Fibroblast of peridontal ligament (primary cell): ENCODE measurements around the gene HEPHL1.
"Not testable (repeated sequence)": the region's sequence is repeated elsewhere in the genome, so short reads cannot be mapped to it uniquely, and the experiment has no call there.

ENCODE experiments used
- DNase-seq: peaks from one replicate; pipeline ENCODE4 v3.0.0-alpha.2; 2010; ENCODE audit errors: extremely low read depth

Gene HEPHL1

DNA sequence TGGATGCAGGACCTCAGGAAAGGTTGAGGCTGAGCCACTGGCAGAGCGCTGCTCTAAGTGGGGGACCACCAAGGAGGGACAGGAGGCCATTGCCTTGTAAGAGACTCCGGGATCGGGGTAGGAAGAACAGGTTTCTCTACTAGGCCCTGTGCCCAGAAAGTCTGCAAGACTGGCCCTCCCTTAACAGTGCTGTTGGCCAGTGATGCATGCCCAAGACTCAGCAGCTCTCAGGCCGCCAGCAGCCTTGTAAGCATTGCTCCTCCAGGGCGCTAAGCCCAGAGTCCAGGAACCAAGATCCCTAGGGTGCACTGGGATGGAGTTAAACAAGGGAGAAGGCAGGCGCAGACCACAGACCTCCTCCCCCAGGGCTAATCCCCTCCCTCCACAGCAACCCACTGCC is 68.2 kb downstream of the HEPHL1 start:
- DNase-seq, result no peak

DNA sequence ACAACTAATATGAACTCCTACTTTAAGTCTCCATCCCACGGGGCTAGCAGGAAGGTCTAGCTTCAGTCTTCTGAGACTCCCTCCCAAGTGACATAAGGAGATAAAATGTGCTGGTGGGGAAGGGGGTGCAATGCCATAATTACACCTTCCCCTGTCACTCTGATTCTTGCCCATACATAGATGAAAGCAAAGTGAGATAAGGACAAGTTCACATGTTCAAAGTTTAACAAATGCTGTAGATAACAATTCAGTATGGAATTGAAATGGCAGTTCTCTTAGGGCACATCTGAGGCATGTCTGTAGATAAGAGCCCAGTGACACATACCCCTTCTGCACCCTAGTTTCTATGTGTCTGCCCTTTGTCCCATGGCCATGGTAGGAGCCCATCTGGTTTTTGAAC is 69.2 kb downstream of the HEPHL1 start:
- DNase-seq, result no peak

DNA sequence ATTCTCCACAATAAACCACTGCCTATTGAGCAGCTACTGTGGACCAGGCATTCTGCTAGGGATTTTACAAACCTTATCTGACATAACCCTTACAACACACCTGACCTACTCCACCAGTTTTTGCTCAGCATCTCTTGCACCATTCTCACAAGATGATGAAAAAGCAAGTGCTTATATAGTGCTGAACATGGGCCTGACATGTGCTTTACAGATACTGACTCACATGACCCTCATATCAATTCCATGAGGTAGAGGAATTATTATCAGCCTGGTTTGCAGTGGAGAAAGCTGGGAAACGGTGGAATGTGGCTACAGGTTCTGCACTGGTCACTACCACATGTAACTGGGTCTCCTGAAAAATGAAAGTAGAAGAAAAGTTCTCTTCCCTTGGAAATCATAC is 69.9 kb downstream of the HEPHL1 start:
- DNase-seq, result no peak

DNA sequence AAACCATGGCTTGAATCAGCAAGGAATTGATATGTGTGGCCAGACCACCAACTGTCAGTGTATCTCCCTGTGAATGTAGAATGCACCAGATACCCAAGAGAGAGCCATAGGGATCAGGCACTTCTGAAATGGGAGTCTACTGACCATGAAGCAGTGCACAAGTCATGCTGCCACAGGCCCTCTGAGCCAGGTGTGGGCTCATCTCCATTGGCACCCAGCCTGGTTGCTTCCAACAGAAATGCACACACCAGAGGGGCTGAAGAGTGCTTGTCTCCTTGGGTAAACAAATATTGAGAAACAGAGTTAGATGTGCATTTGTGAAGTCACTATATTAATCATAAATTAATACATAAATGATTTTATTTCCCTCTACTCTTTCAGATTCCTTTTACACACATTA is 79.1 kb downstream of the HEPHL1 start:
- no peak for DNase-seq

DNA sequence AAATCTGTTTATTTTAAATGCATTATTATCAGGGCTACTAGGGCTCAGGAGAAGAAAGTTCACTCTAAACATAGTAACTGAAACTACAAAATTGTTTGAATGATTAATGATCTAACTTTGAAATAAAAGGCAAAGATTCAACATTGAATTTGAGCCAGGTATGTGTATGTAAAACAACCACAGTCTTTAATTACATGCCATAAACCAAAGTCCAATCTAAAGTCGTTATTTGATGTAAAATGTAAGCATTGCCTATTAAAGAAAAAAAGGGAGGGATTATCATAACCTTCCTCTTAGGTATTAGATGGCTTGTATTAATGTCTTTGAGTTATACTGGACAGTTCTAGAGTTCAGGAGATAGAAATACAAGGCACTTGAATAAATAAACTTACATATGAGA is 82.3 kb downstream of the HEPHL1 start:
- no peak for DNase-seq

DNA sequence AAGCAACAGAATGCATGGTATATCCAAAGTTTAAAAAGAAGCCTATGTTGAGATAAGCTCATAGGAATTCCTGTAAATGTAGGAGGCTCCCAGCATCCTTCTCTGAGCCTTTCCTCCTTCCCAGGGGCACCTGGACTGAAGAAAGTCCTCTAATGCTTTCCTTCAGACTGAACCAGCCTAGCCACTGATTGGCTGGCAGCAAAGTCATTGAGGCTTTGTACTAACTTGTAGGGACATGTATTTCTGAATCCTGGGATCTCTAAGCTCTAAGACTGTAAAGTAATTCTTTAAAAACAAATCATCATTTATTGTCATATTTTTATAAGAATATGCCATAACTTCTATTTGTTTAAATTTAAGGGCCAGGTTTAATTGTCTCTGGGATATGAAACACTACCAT is 83.6 kb downstream of the HEPHL1 start:
- DNase-seq, result no peak

DNA sequence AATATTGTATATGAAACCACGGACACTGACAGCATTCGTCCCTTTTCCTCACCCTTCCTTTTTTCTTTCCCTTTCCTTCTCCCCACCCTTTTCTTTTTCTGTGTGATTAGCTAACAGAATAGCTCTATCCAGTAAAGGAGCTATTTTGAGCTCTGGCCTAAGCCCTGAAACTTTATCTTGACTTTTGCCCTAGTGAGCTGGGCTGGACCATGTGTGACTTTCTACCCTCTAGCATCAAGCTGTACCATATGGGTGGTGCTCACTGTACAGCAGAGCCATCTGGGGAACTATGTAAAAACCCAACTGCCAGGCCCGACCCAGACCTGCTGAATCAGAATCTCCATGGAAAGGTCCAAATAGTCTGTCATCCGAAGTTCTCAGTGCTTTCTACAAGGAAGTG is 85.6 kb downstream of the HEPHL1 start:
- peak; percentile 22 for DNase-seq

DNA sequence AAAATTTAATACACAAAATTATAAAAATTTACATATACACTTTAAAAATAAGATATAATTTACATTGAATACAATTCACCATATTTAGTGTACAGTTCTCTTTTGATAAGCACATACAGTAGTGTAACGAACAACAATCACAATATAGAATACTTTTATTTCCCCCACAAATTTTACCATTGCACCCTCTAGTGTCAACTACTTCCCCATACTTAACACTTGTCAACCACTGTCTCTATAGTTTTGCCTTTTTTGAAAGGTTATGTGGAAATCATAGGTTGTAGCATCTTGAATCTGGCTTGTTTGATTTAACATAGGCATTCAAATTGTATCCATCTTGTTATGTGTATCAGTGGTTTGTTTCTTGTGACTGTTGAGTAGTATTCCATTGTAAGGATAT is 86.2 kb downstream of the HEPHL1 start:
- DNase-seq, result no peak

DNA sequence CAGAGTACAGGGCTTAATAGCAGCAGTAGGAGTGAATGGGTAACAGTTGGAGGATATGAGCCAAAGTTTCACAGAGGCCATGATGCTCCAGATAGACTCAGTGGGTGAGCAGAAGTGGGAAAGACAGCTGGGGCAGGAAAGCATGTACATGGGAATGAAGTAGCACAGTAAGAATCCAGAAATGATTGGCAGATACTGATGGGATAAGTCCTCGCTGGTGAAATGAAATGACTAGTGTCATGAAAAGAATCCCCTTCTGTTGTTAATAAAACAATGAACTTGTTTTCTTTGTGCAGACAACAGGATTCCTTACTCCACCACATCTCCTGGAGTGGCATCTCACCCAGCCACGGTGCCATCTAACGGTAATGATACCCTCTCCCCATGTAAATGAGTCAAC is 90.1 kb downstream of the HEPHL1 start:
- no peak for DNase-seq

DNA sequence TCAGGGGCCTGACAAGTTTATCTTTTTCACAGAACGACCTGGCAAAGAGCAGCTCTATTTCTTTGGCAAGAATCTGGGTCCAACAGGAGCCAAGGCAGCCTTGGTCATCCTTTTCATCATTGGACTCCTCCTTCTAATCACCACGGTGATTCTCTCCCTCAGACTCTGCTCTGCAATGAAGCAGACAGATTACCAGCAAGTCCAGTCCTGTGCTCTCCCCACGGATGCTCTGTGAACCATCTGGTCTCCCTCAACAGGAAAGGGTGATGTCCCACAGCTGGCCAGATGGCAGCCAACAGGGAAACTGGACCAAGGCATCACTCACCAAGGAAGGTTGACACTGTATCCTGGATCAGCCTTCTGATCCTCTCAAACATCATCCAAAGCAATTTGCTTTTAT is 90.5 kb downstream of the HEPHL1 start:
- DNase-seq, result no peak

DNA sequence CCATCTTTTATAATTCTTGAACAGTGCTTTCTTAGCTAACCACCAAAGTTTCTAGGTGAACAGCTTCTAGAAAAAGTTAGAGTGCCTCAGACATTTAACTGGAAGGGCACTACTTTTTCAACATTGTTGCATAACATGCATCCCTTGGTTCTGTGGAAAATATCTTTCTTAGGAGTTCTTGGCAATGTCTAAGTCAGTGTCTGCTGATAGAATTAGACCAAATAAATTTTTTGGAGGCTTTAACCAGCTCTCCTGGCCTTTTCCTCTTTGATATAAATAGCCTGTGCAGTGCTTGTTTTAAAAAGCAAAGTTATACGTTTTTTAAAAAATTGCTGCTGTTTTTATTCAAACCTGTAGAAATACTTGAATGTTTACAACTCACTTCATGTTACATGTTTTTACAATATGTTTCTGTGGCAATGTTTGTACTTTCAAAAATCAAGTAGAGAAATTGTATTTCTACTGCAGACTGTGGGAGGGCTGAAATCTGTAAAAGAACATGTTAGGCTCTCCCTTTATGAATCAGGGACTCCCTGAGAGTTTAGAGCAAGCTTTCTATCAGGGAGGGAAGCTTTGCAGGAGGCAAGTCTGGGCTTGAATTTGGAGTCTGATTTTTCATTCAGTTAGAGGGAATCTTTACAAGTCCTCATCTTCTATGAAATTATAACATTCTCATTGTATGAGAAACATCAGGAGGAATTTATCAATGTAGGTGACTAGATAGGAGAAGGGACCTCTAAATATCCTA is 91.2 kb downstream of the HEPHL1 start:
- DNase-seq, result no peak

DNA sequence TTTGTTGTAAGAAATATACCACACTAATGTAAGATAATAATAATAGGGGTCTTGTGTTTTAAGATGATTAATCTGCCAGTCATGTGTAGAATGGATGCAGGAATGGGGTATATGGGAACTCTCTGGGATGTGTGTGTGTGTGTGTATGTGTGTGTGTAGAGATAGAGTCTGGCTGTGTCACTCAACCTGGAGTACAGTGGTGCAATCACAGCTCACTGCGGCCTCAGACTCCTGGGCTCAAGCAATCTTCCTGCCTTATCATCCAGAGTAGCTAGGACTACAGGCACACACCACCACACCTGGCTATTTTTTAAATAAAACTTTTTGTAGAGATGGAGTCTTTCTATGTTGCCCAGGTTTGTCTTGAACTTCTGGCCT is 96.0 kb downstream of the HEPHL1 start:
- no peak for DNase-seq

DNA sequence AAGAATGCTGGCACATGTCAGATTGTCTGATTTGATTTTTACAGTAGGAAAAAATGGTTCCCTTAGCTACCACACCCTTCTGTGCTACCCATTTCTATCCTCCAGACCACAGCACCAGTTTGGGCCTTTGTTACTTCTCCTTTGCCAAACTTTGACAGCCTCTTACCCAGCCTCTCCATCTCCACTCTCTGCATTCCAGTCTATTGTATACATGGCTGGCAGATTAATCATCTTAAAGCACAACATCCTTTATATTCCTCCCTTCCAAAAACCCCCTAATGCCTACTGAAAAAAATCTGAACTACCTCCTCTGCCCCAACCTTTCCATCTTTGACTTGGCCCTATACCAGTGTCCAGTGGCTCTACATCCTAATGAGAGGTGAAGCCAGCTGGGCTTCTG is 96.7 kb downstream of the HEPHL1 start:
- peak; percentile 47 for DNase-seq

DNA sequence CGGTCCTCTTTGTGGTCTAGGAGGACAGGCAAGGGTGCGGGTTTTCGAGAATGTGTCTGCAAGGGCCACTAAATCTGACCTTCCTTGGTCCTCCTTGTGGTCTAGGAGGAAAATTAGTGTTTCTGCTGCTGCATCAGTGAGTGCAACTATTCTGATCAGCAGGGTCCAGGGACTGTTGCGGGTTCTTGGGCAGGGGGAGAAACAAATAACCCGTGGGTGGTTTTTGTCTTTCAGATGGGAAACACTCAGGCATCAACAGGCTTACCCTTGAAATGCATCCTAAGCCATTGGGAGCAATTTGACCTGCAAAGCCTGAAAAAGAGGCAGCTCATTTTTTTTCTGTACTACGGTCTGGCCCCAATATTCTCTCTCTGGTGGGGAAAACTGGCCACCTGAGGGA is 98.5 kb downstream of the HEPHL1 start:
- not testable (repeated sequence) for DNase-seq

DNA sequence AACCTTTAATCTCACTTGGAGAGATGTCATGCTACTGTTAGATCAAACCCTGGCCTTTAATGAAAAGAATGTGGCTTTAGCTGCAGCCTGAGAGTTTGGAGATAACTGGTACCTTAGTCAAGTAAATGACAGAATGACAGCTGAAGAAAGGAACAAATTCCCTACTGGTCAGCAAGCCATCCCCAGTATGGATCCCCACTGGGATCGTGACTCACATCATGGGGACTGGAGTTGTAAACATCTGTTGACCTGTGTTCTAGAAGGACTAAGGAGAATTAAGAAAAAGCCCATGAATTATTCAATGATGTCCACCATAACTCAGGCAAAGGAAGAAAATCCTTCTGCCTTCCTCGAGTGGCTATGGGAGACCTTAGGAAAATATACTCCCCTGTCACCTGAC is 99.4 kb downstream of the HEPHL1 start:
- DNase-seq, result not testable (repeated sequence)

DNA sequence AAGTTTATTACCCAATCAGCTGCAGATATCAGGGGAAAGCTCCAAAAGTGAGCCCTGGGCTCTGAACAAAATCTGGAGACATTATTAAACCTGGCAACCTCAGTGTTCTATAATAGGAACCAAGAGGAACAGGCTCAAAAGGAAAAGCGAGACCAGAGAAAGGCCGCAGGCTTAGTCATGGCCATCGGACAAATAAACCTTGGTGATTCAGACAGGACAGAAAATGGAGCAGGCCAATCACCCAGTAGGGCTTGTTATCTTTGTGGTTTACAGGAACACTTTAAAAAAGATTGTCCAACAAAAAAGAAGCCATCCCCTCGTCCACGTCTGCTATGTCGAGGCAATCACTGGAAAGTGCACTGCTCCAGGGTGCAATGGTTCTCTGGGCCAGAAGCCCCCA is 99.8 kb downstream of the HEPHL1 start:
- DNase-seq, result peak; percentile 57

DNA sequence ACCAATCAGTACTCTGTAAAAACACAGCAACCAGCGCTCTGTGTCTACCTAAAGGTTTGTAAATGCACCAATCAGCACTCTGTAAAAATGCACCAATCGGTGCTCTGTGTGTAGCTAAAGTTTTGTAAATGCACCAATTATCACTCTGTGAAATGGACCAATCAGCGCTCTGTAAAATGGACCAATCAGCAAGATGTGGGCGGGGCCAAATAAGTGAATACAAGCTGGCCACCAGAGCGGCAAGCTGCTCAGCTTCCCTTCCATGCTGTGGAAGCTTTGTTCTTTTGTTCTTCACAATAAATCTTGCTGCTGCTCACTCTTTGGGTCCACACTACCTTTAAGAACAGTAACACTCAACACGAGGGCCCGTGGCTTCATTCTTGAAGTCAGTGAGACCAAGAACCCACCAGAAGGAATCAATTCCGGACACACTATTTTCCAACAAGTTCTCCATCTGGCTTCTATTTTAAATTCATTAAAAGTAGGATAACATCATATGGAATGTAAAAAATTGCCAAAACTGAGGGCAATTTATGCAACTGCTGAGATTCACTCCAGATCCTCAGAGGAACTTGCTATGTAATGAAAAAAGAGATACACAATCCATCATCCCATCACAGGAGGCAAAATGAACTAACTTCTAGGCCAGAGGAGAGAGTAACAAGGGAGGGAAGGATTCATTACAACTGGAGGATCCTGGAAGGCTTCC is 104.4 kb downstream of the HEPHL1 start:
- peak; percentile 69 for DNase-seq

DNA sequence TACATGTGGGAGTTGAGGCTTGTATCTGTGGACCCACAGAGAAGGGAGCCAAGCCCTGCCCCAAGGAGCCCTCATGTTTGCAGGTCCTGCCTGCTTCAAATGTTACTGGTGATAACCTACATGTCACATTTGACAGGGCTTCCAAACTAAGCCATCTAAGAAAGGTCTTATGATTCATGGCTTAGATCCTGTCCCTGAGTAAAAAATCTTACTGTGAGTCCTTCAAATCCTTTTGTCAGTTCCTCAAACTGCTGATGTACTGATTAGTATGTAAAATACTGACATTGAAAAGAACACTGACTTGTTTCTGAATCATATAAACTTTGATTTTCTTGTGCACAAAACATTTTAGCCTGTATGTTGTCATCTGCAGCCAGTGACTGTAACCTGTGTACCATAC is 106.5 kb downstream of the HEPHL1 start:
- DNase-seq, result no peak

DNA sequence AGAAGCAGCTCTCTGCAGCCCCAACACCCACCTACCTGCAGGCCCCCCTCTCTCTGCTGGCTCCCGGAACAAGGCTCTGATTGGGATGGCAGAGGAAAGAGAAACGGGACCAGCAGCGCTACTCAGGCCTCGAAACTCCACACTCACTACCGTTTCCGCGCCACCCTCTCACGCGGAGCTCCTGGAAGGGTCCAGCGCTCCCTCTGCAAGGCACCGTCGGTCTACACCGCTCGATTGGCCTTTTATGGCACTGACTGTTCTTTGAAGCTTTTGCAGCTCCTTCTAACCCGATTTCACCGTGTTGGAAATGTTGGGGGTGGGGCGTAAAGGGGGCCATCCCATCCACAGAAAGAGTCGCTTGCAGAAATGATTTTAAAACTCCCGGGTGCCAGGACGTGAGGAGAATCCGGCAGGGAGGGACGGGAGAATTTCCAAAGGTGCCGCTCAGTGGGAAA is 107.2 kb downstream of the HEPHL1 start:
- no peak for DNase-seq

DNA sequence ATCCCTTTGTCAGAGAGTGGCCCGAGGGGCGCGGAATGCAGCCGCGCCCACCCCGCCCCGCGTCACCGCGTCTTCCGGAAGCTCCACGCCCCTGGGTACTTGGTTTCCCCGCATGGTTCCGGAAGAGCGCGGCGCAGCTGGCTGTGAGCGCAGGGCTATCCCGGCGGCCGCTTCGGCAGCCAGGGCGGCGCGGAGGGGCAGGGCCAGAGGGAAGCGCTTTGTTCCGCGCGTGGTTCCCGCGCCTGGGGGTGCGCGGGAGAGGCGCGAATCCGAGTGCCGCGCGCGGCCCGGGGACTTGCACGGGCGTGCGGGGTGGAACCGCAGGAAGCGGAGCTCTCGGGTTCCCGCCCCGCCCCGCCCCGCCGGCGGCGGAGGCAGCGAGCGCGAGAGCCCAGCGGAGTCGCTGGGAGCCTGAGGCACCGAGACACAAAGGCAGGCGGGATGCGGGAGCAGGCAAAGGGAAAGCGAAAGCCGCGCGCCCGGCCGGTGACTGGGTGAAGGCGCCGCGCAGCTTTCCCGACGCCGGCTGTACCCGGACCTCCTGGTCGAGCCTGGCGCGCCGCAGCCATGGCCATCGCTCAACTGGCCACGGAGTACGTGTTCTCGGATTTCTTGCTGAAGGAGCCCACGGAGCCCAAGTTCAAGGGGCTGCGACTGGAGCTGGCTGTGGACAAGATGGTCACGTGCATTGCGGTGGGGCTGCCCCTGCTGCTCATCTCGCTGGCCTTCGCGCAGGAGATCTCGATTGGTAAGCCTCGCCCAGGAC is 107.8 kb downstream of the HEPHL1 start, which contains the start of gene PANX1:
Gene PANX1 (plus strand): TSS at position 96 of the 766 bp plus-strand sequence. CDS start 472 bp downstream, at position 568.
- peak; percentile 75 for DNase-seq

DNA sequence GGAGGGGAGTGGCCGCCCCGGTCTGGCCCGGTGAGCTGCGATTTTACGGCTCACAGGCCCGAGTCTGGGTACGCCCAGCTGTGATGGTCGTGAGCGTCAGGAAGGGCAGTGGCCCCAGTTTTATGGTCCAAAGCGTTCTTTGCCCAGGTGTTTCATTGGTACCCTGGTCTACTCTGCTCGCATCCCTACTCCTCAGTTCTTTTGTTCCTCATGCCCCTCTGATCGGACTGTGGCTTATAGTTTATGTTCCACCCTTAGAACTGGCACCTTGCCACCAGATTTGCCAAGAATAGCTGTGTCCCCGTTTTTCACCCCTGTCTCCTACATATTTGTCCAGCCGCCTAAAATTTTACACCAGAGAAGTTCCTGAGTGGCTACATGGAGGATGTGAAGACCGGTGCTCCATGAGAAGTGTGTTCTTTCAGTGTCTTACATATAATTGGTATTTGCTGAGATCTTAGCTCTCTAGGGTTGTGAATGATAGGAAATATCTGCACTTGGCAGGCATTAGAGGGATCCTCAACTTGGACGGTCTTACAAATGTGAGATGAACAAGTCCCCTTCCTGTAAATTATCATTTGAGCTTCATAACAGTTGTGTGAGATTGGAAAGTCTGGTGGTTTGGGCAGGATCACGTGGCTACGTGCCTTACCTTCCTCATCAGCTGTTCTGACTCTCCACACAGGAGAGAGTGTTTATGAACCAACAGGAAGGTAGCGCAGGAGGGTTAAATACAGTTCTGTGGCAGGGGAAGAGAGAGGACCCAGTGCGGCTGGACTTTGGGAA is 108.6 kb downstream of the HEPHL1 start:
- DNase-seq, result peak; percentile 58
